ENCODE measurements around the gene TSSC4.

Gene TSSC4

GRCh38 chr11:2387266-2387987 is 13.1 kb upstream of the TSSC4 start:
- DNase-seq = no peak

- no peak for DNase-seq
These were observed 11.8 kb upstream of the TSSC4 start for GRCh38 chr11:2388431-2389376.

- no peak for DNase-seq
These were observed 11.0 kb upstream of the TSSC4 start for GRCh38 chr11:2389377-2390026.

DNA sequence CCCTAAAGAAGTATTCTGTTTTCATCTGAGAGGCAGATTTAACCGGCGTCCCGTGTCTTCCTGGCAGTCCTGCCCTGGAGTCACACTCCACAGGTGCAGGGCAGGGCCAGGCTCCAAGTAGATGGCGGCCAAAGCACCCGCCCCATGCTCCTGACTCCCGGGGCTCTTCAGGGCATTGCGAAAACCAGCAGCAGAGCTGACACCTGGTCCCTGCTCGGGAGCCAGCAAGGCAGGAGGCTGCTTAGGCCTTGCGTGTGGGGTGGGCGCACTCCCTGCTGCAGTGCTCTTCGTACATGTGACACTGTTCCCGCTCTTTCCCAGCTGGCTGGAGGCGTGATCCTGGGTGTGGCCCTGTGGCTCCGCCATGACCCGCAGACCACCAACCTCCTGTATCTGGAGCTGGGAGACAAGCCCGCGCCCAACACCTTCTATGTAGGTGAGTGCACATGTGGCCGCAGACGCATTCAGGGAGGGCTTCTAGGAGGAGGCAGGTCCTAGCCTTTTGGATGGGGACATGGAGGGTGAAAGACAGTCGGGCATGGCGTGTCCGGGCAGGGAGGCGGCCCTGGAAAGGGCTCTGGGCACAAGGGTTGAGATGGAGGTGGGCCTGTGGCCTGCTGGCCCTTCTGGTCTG is 10.3 kb upstream of the TSSC4 start:
- no peak for DNase-seq

- DNase-seq = no peak
These were observed 9.8 kb upstream of the TSSC4 start for GRCh38 chr11:2390725-2391151.

DNA sequence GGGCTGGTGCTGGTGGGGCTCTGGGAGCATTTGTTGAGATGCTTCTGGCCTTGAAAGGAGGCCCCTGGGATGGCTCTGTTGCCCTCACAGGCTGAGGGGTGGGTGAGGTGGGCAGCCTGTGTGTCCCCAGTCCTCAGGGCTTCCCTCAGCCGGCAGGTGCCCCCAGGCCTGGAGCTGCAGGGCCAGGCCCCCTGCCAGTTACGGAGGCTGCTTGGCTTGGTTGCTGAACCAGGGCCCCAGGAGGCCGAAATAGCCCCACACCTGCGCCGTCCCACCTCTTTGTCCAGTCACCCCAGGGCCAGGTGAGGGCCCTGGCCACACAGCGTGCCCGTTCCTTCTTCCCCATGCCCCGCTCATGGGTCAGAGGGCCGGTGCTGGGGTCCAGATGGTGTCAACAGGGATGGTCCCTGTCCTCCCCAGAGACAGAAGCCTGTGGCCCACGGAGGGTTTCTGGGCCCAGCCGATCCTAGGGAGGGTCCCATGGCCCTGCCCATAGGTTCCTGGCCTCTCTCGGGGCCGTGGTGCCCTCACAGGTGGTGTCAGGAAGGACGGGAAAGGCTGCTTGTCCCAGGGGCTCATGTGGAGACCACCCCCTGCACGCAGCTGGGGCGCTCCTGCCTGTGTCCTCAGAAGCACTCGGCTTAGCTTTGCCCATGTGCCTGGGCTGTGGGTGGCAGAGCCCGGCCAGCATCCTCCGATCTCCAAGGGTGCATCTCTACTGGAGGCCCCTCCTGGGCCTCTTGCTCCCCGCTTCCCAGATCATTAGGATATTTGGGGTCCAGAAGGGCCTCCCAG is 9.2 kb upstream of the TSSC4 start:
- DNase-seq = no peak

DNA sequence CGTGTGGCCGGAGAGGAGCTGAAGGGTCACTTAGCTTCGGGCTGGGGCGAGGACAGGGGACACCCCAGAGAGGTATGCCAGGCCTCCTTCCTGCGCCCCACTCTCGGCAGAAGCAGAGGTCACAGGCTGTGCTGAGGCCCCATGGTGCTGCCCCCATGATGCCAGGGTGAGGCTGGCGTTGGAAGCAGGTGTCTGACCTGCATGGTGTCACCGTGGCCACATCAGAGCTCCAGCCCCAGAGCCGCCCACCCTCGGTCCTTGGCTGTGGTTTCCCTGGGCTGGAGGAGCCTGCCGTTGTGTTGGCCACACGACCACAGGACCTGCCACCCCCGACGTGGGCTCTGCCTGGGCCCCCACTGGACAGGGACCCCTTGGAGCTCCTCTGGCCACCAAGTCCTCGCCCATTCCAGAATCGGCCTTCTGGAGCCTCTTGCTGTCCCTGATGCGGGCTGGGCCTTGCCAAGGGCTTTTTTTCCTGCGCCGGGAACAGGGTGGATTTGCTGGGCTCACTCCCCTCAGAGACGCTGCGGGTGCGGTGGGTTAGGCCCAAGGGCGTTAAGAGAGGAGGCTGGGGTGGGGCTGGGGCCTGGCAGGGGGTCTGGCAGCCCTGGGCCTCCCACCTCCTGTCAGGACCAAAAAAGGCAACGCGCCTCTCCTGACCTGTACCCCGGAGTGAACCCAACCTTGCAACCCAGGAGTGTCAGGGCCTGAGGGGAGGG is 8.2 kb upstream of the TSSC4 start:
- no peak for DNase-seq

GRCh38 chr11:2393111-2393868 is 7.3 kb upstream of the TSSC4 start:
- DNase-seq = no peak

GRCh38 chr11:2393941-2394817 is 6.4 kb upstream of the TSSC4 start:
- DNase-seq = no peak

- DNase-seq = no peak
These were observed 5.8 kb upstream of the TSSC4 start for GRCh38 chr11:2394818-2395105.

DNA sequence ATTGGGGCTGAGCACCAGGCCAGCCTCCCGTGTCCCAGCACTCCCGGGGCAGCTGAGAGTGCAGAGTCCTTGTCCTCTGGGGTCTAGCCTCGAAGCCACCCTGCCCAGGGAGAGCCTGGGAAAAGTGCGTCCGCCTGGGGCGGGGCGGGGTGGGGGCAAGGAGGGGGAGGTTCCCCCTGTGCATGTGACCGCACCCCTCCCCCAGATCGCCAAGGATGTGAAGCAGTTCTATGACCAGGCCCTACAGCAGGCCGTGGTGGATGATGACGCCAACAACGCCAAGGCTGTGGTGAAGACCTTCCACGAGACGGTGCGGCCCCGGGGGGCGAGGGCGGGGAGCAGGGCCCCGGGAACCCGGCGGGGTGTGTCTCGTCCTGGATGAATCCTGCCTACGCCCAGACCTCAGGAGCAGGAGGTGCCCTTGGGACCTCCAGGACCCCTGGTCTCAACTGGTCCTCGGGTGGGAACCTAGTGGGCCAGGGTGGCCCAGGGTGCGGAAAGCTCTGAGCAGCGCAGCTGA is 5.3 kb upstream of the TSSC4 start:
- no peak for DNase-seq

DNA sequence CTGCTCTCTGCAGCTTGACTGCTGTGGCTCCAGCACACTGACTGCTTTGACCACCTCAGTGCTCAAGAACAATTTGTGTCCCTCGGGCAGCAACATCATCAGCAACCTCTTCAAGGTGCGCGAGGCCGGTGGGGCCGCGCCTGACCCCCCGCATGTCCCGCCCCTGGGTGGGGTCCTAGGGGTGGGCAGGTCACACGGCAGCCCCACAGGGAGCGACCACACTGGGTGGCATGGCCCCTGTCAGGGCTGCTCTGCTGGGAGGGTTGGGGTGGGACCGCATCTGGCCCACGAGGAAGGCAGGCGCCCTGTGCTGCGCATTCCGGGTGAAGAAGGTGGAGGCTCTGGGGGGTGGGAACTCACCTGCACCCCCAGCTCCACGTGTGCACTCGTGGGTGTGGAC is 4.7 kb upstream of the TSSC4 start:
- no peak for DNase-seq

GRCh38 chr11:2396471-2396870 is 4.1 kb upstream of the TSSC4 start:
- DNase-seq = no peak

- no peak for DNase-seq
These were observed 3.5 kb upstream of the TSSC4 start for GRCh38 chr11:2397005-2397404.

DNA sequence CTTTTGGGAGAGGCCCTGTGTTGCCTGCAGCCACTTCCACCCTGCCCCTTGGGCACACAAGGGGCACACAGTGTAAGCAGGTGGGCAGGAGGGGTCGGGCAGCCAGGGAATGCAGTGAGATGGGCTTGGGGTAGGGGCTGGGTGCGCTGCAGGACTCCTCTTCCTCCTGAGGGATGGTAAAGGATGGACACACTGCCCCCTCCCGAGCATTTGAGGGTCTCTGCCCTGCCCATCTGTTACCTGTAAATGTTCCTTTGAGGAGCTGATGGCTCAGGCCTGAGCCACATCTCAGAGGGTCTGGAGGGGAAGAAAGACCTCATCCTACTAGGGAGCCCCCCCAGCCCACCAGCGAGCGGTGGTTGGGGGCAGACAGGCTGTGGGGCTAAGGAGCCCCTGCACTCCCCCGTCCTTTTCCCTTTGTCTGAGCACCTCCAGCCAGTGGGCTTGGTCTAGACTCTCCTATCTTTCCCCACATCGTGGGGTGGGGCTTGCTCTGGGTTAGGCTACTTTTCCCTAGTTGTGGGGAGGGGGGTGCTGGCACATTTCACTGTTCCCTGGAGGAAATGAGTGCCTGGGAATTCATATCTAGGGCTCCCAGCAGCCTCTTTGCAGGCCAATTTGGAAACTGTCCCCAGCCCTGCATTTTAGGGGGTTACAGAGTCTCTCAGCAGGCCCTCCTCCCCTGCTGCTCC is 1.7 kb upstream of the TSSC4 start:
- DNase-seq = no peak

- no peak for DNase-seq
These were observed 972 bp upstream of the TSSC4 start for GRCh38 chr11:2399488-2400068.

GRCh38 chr11:2400762-2401435 is 349 bp downstream of the TSSC4 start:
- DNase-seq = no peak

GRCh38 chr11:2401436-2401984 is 960 bp downstream of the TSSC4 start:
- no peak for DNase-seq

Measured in NCI-H1694 (cell line).